Transverse colon (tissue), 4 donors: ENCODE measurements around the gene ATP9B. TPM values are rescaled to one million over a fixed set of nuclear protein-coding genes. Genes with fewer than 3 reads are reported as not detected.
A peak's percentile ranks its signal among the peaks of the same experiment; 100 is the strongest.

Source experiments
- DNase-seq: peaks from one replicate; pipeline ENCODE4 v3.0.0-alpha.2; 2019
- H3K27ac ChIP-seq, 4 donors: fragments of 200-600 bp; sonication (generic); 2 replicates each; pipeline ENCODE4 v1.5.1; 2016 to 2018; ENCODE audit warnings: inconsistent platforms in 4 of 4
- H3K27me3 ChIP-seq: fragments of 200-600 bp; sonication (generic); 2 replicates; pipeline ENCODE4 v1.5.1; 2017; ENCODE audit warnings: inconsistent platforms
- H3K36me3 ChIP-seq, 4 donors: fragments of 200-600 bp; sonication (generic); 2 replicates each; pipeline ENCODE4 v1.5.1; 2017 to 2019; ENCODE audit warnings: inconsistent platforms in 4 of 4
- H3K4me1 ChIP-seq, 4 donors: fragments of 200-600 bp; sonication (generic); 2 replicates each; pipeline ENCODE4 v1.5.1; 2017 to 2020; ENCODE audit warnings: inconsistent platforms in 4 of 4
- H3K4me3 ChIP-seq, 4 donors: fragments of 200-600 bp; sonication (generic); 1 replicate in 1 of 4; 2 replicates in 3 of 4; pipeline versions ENCODE4 v1.5.1 to v1.6.1; 2017 to 2019; ENCODE audit warnings: inconsistent platforms in 4 of 4
- H3K9me3 ChIP-seq, 2 donors: fragments of 200-600 bp; sonication (generic); 2 replicates each; pipeline ENCODE4 v1.5.1; 2017 to 2019; ENCODE audit warnings: inconsistent platforms in 2 of 2
- CTCF ChIP-seq, 5 experiments: fragments of 200-600 bp in 3 of 5; fragments of 450-650 bp in 2 of 5; sonication (generic) in 3 of 5; IDR thresholded peaks; 1 replicate in 2 of 5; 2 replicates in 3 of 5; pipeline ENCODE4 v1.5.1; 2016 to 2017; ENCODE audit warnings: antibody characterized with exemption in 5 of 5, inconsistent platforms in 3 of 5, mild to moderate bottlenecking in 2 of 5, moderate library complexity in 1 of 5
- EP300 ChIP-seq: sonication (generic); formaldehyde crosslinking; IDR thresholded peaks from one replicate; pipeline ENCODE4 v1.6.1; 2017; ENCODE audit warnings: antibody characterized with exemption, low read depth
- POLR2A ChIP-seq: fragments of 450-650 bp; IDR thresholded peaks from one replicate; pipeline ENCODE4 v1.6.1; 2016; ENCODE audit warnings: antibody characterized with exemption, mild to moderate bottlenecking, moderate library complexity
- POLR2AphosphoS5 ChIP-seq, 3 donors: sonication (generic); formaldehyde crosslinking; IDR thresholded peaks; one replicate each; pipeline ENCODE4 v1.6.1; 2016; ENCODE audit warnings: antibody characterized with exemption in 3 of 3
- WGBS, 2 donors: methylation state at CpG; one replicate each; pipeline ENCODE4 v1.1.5; 2018; ENCODE audit warnings: low coverage in 1 of 2; 5-methylcytosine and 5-hydroxymethylcytosine counted together
- in situ Hi-C, 4 donors: fragments of 200-750 bp; cut with MboI; loops; one replicate each; pipeline versions ENCODE4 v1.15.0 to v1.15.1; 2017; ENCODE audit warnings: low sequenced_read_pairs in 3 of 4, low pct_ligation_motif_present in 1 of 4, low pct_unique_long_range_greater_than_20kb in 1 of 4
- intact Hi-C: fragments of 100-400 bp; cut with DNase I; formaldehyde crosslinking; loops from one replicate; pipeline ENCODE4 v1.15.1; 2023; ENCODE audit warnings: low total_unique reads
- total RNA-seq, 4 donors: library from RNA; depleted of rRNA; stranded (reverse); fragments of >200 nt; gene quantifications; one replicate each; pipeline ENCODE4 v1.1.0, GENCODE V29; 2016

Gene ATP9B
- total RNA-seq, 4 donors from 2014 or later: 36.3 to 70.3 (median 41.6) TPM

GRCh38 chr18:79392226-79392625 lies 323.0 kb downstream of the ATP9B start:
- no peak for TF ChIP-seq CTCF (IDR thresholded peaks at IDR 0.05)
- TF ChIP-seq EP300: no peak
- no peak for TF ChIP-seq POLR2AphosphoS5 (IDR thresholded peaks at IDR 0.05)
- no peak for TF ChIP-seq POLR2A
- in situ Hi-C loops (loop anchor here in 1 of 4 donors (25.0 kb wide), 2 partner anchors 120 to 245 kb away; no protein-coding TSS in a partner anchor), intact Hi-C loops (no loop called here)
- Histone ChIP-seq H3K27ac (no peak overlapping the region), H3K4me1 (peaks cover 14 to 35% (median 30%) of the 10 kb centered on the region in 4 donors), H3K4me3 (no peak overlapping the region), H3K36me3 (no peaks in the 10 kb centered on the region), H3K27me3 (peaks cover 89% of the 10 kb centered on the region), H3K9me3 (no peaks in the 10 kb centered on the region)
- 73 to 78% methylated on average over 6 to 8 of the region's 8 CpGs for WGBS, 2 donors
- no peak for DNase-seq

GRCh38 chr18:79393181-79393634 lies 324.0 kb downstream of the ATP9B start:
- Histone ChIP-seq H3K9me3 (no peaks in the 10 kb centered on the region), H3K27ac (peak overlapping the region; percentile 87 to 95 (median 88)), H3K36me3 (no peaks in the 10 kb centered on the region), H3K4me3 (peak overlapping the region in 3 of 4 donors; percentile 36 to 60 (median 47)), H3K27me3 (peaks cover 91% of the 10 kb centered on the region), H3K4me1 (peaks cover 14 to 39% (median 33%) of the 10 kb centered on the region in 4 donors)
- no peak for DNase-seq
- intact Hi-C loops (no loop called here), in situ Hi-C loops (loop anchor here in 1 of 4 donors (25.0 kb wide), 2 partner anchors 119 to 244 kb away; no protein-coding TSS in a partner anchor)
- 4% methylated on average over 30 of the region's 30 CpGs; no CpG with 5 or more reads in 1 of the 2 donors for WGBS, 2 donors
- TF ChIP-seq POLR2AphosphoS5 (IDR thresholded peaks at IDR 0.05): no peak
- TF ChIP-seq EP300: no peak
- TF ChIP-seq POLR2A: no peak
- no peak for TF ChIP-seq CTCF (IDR thresholded peaks at IDR 0.05)

GRCh38 chr18:79393635-79394533 lies 324.7 kb downstream of the ATP9B start:
- H3K36me3 ChIP-seq: no peaks in the 10 kb centered on the region
- intact Hi-C loops: no loop called here
- peaks cover 14 to 46% (median 33%) of the 10 kb centered on the region in 4 donors for H3K4me1 ChIP-seq
- H3K27me3 ChIP-seq: peaks cover 91% of the 10 kb centered on the region
- peak overlapping the region; percentile 36 to 60 (median 42) for H3K4me3 ChIP-seq
- H3K9me3 ChIP-seq: no peaks in the 10 kb centered on the region
- H3K27ac ChIP-seq: peak overlapping the region; percentile 87 to 95 (median 88)
- 1% methylated on average over 59 of the region's 83 CpGs; no CpG with 5 or more reads in 1 of the 2 donors for WGBS, 2 donors
- DNase-seq: peak; percentile 83
- in situ Hi-C loops: loop anchor here in 1 of 4 donors (25.0 kb wide), 2 partner anchors 118 to 243 kb away; no protein-coding TSS in a partner anchor
- TF ChIP-seq POLR2AphosphoS5 (IDR thresholded peaks at IDR 0.05) (peak; percentile 42 to 51 (median 44)), EP300 (no peak)

- H3K27me3 ChIP-seq: peaks cover 91% of the 10 kb centered on the region
- in situ Hi-C loops (loop anchor here in 1 of 4 donors (25.0 kb wide), 2 partner anchors 118 to 243 kb away; no protein-coding TSS in a partner anchor), intact Hi-C loops (loop anchor here (5.0 kb wide), 1 partner anchor 113 kb away; no protein-coding TSS in a partner anchor)
- no peak for DNase-seq
- H3K27ac ChIP-seq: peak overlapping the region; percentile 87 to 95 (median 88)
- 1% methylated on average over 56 of the region's 67 CpGs; no CpG with 5 or more reads in 1 of the 2 donors for WGBS, 2 donors
- TF ChIP-seq CTCF (IDR thresholded peaks at IDR 0.05) (no peak), POLR2A (no peak), POLR2AphosphoS5 (IDR thresholded peaks at IDR 0.05) (no peak), EP300 (no peak)
- H3K36me3 ChIP-seq: no peaks in the 10 kb centered on the region
- peak overlapping the region; percentile 36 to 60 (median 42) for H3K4me3 ChIP-seq
- peaks cover 20 to 49% (median 39%) of the 10 kb centered on the region in 4 donors for H3K4me1 ChIP-seq
- no peaks in the 10 kb centered on the region for H3K9me3 ChIP-seq
Measured at GRCh38 chr18:79394534-79395307, 325.5 kb downstream of the ATP9B start.
